T47D (cell line): ENCODE measurements around the gene PLEKHM1.
"Not testable (repeated sequence)": the region's sequence is repeated elsewhere in the genome, so short reads cannot be mapped to it uniquely, and the experiment has no call there.

Source experiments
- DNase-seq, 2 experiments: peaks; one replicate each; pipeline versions ENCODE4 v3.0.0 to v3.0.0-alpha.2; 2011 to 2012; ENCODE audit warnings: low read depth in 1 of 2, low spot score in 1 of 2
- JUND ChIP-seq: IDR thresholded peaks from 2 replicates; pipeline ENCODE4 v1.6.1; 2012; ENCODE audit warnings: low read depth
- in situ Hi-C: cut with HindIII; loops from 2 replicates; pipeline ENCODE4 v1.10.0; 2016; ENCODE audit warnings: low sequenced_read_pairs, low pct_unique_long_range_greater_than_20kb

Gene PLEKHM1

GRCh38 chr17:45446872-45447625 lies 43.5 kb downstream of the PLEKHM1 start:
- DNase-seq, in situ Hi-C loops: not testable (repeated sequence)

- DNase-seq, in situ Hi-C loops: not testable (repeated sequence)
Observed at GRCh38 chr17:45445901-45446743, 44.4 kb downstream of the PLEKHM1 start.

- DNase-seq, in situ Hi-C loops: not testable (repeated sequence)
Observed at GRCh38 chr17:45444856-45445820, 45.4 kb downstream of the PLEKHM1 start.

- in situ Hi-C loops: not testable (repeated sequence)
Observed at GRCh38 chr17:45444301-45444700, 46.2 kb downstream of the PLEKHM1 start.

GRCh38 chr17:45443371-45444260 lies 46.9 kb downstream of the PLEKHM1 start:
- in situ Hi-C loops, DNase-seq: not testable (repeated sequence)

More at GRCh38 chr17:45444301-45444700, 46.2 kb downstream of the PLEKHM1 start:
- not testable (repeated sequence) for DNase-seq

GRCh38 chr17:45441526-45442310 lies 48.8 kb downstream of the PLEKHM1 start:
- TF ChIP-seq JUND: no peak
- no peak for DNase-seq
- in situ Hi-C loops: no loop called here

GRCh38 chr17:45440839-45441515 lies 49.5 kb downstream of the PLEKHM1 start:
- DNase-seq, in situ Hi-C loops: not testable (repeated sequence)

GRCh38 chr17:45440161-45440778 lies 50.3 kb downstream of the PLEKHM1 start:
- TF ChIP-seq JUND: no peak
- peak; percentile 58 to 89 for DNase-seq
- in situ Hi-C loops: no loop called here

- TF ChIP-seq JUND: no peak
- DNase-seq: peak in 1 of 2 experiments; percentile 74
- in situ Hi-C loops: no loop called here
Observed at GRCh38 chr17:45438931-45439610, 51.5 kb downstream of the PLEKHM1 start.
